ENCODE results near the gene SMPD4.
"Not testable (repeated sequence)": the region's sequence is repeated elsewhere in the genome, so short reads cannot be mapped to it uniquely, and the experiment has no call there.

SMPD4 gene

GRCh38 chr2:130158631-130159030, 22.8 kb downstream of the SMPD4 start:
- no peak for TF ChIP-seq CTCF (IDR thresholded peaks at IDR 0.05; ENCODE audit: low read depth, low read length)
- no peak overlapping the region for H3K4me3 ChIP-seq (replicated peaks in 1 of 2; ENCODE audit: low read depth in 2 of 2, low read length in 2 of 2)
- DNase-seq (ENCODE audit: low read depth in 2 of 2) = no peak

- H3K4me3 ChIP-seq (replicated peaks in 1 of 2; ENCODE audit: low read depth in 2 of 2, low read length in 2 of 2) = not testable (repeated sequence)
- peak; percentile 6 to 60 for DNase-seq (ENCODE audit: low read depth in 2 of 2)
Measured at GRCh38 chr2:130157825-130158514, 23.4 kb downstream of the SMPD4 start.

- H3K4me3 ChIP-seq (replicated peaks in 1 of 2; ENCODE audit: low read depth in 2 of 2, low read length in 2 of 2); DNase-seq (ENCODE audit: low read depth in 2 of 2): not testable (repeated sequence)
Measured at GRCh38 chr2:130157354-130157753, 24.0 kb downstream of the SMPD4 start.

GRCh38 chr2:130156624-130157004, 24.8 kb downstream of the SMPD4 start:
- DNase-seq (ENCODE audit: low read depth in 2 of 2) = no peak
- no peak for TF ChIP-seq CTCF (IDR thresholded peaks at IDR 0.05; ENCODE audit: low read depth, low read length)
- H3K4me3 ChIP-seq (replicated peaks in 1 of 2; ENCODE audit: low read depth in 2 of 2, low read length in 2 of 2) = no peak overlapping the region

- peak; percentile 66 for TF ChIP-seq CTCF (IDR thresholded peaks at IDR 0.05; ENCODE audit: low read depth, low read length)
- DNase-seq (ENCODE audit: low read depth in 2 of 2) = peak; percentile 61 to 70
- not testable (repeated sequence) for H3K4me3 ChIP-seq (replicated peaks in 1 of 2; ENCODE audit: low read depth in 2 of 2, low read length in 2 of 2)
Measured at GRCh38 chr2:130155956-130156623, 25.3 kb downstream of the SMPD4 start.

GRCh38 chr2:130154773-130155765, 26.3 kb downstream of the SMPD4 start:
- DNase-seq (ENCODE audit: low read depth in 2 of 2) = no peak
- H3K4me3 ChIP-seq (replicated peaks in 1 of 2; ENCODE audit: low read depth in 2 of 2, low read length in 2 of 2) = no peak overlapping the region
- no peak for TF ChIP-seq CTCF (IDR thresholded peaks at IDR 0.05; ENCODE audit: low read depth, low read length)

GRCh38 chr2:130154423-130154770, 27.0 kb downstream of the SMPD4 start:
- DNase-seq (ENCODE audit: low read depth in 2 of 2) = not testable (repeated sequence)

GRCh38 chr2:130153721-130154422, 27.5 kb downstream of the SMPD4 start:
- DNase-seq (ENCODE audit: low read depth in 2 of 2); H3K4me3 ChIP-seq (replicated peaks in 1 of 2; ENCODE audit: low read depth in 2 of 2, low read length in 2 of 2): not testable (repeated sequence)

More at GRCh38 chr2:130154423-130154770, 27.0 kb downstream of the SMPD4 start:
- not testable (repeated sequence) for H3K4me3 ChIP-seq (replicated peaks in 1 of 2; ENCODE audit: low read depth in 2 of 2, low read length in 2 of 2)

All from cardiac fibroblast (primary cell).